HG03354 (cell line): ENCODE results near the gene ZMAT2.
A peak's percentile ranks its signal among the peaks of the same experiment; 100 is the strongest.
"Not testable (repeated sequence)": the region's sequence is repeated elsewhere in the genome, so short reads cannot be mapped to it uniquely, and the experiment has no call there.

Experiments used
- ATAC-seq: cut with Tn5 transposase; IDR thresholded peaks from one replicate; pipeline ENCODE4 v1.9.1; 2021; ENCODE audit warnings: mild to moderate bottlenecking; ENCODE audit not compliant: unreplicated experiment, poor library complexity, severe bottlenecking

Gene ZMAT2, protein sequence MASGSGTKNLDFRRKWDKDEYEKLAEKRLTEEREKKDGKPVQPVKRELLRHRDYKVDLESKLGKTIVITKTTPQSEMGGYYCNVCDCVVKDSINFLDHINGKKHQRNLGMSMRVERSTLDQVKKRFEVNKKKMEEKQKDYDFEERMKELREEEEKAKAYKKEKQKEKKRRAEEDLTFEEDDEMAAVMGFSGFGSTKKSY

DNA sequence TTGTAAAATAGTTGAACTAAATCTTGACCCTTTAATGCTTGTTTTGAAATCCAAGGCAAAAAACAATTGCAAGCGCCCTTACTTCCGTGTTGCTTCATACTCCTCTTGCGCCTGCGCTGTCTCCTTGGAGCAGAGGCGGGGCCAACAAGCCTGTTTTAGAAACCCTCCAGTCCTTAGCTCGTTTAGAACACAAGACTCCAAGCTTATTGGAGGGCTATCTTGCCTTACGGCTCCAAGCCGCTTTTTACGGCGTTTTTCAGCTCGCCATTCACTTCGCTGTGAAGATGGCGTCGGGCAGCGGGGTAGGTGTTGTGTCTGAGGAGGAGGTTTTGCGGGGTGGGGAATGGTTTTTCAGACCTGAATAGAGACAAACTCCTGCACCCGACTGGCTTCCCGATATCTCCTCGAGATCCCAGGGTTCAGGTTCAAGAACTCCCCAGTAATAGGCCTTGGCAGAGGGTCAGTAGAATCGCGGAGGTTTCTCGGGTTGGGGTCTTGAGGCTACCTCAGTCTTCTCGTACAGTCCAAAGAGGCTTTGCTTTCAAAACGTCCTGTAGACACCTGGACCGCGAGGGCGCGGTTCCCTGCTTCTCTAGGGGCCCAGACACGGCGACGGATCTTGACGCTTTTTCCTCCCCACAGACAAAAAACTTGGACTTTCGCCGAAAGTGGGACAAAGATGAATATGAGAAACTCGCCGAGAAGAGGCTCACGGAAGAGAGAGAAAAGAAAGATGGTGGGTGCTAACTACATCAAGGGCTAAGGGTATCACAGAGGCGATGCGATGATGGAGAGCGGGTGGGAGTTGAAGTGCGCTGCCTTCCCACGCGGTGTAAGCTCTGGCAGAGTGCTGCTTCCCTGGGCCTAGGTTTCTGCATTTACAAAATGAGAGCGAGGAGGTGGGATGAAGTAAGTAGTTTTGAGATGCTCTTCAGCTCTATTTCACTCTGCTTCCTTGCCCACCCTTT is at the start of gene ZMAT2:
ZMAT2 (plus strand) TSS at position 271 of the 968 bp plus-strand sequence; CDS start at position 285, 14 bp downstream.
- ATAC-seq: peak; percentile 98

DNA sequence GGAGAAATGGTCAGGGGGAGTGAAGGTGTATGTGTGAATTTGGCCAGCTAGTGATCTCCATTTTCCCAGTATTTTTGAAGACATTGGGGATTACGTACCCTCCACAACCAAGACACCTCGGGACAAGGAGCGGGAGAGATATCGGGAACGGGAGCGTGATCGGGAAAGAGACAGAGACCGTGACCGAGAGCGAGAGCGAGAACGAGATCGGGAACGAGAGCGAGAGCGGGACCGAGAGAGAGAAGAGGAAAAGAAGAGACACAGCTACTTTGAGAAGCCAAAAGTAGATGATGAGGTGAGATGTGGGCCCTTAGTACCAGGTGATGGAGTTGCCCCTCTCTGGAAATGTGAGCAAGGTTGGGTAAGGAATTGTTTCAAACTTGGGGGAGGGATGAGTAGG is 41.4 kb upstream of the ZMAT2 start:
- no peak for ATAC-seq

DNA sequence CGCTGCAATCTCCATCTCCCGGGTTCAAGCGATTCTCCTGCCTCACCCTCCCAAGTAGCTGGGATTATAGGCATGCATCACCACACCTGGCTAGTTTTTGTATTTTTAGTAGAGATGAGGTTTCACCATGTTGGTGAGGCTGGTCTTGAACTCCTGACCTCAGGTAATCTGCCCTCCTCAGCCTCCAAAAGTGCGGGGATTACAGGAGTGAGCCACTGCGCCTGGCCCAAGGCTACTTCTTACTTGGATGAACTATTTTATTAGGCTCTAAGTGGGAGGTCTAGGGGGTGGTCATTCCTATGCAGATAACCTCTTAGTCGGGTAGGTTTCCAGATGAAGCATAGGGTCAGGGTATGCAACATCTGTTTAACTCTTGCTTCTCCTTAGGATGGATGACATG is 39.9 kb upstream of the ZMAT2 start:
- ATAC-seq: not testable (repeated sequence)

DNA sequence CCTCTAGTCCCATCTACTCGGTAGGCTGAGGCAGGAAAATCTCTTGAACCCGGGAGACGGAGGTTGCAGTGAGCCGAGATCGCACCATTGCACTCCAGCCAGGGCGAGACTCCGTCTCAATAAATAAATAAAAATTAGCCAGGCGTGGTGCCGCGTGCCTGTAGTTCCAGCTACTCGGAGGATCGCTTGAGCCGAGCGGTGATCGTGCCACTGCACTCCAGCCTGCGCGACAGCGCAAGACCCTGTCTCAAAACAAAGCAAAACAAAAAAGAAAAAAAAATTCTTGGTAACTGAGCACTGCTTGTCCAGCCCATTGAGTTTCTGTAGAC is 36.3 kb upstream of the ZMAT2 start:
- no peak for ATAC-seq

DNA sequence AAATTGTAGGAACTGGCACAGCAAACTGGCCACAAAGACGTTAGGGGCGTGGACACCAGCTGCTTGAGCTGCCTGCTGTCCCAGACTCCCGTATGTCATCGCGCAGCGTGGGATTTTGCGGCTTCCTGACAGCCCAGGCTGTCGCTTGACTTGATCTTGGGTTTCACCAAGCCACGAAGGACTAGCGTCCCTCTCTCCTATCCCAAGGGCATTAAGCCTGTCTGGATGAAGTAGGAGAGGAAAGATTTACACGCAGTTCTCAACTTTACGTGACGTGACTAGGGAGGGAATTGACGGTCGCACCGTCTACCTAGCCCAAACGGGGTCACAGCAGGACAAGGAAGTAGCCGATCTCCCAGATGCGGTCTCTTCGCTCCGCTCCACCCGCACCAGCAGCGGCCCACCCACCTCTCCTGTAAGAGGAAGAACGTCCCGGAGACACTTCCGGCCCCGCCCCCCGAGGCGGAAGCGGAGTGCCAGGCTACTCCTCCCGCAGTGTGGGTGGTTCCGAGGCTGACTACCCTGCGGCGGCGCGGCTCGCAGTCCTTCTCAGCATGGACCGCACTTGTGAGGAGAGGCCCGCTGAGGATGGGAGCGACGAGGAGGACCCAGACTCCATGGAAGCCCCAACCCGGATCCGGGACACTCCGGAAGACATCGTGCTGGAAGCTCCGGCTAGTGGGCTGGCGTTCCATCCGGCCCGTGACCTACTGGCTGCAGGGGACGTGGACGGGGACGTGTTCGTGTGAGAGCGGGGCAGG is 35.7 kb upstream of the ZMAT2 start, which contains the start of gene WDR55:
WDR55 (plus strand) TSS at position 546 of the 761 bp plus-strand sequence; CDS start at position 555, 9 bp downstream.
- ATAC-seq: peak; percentile 98

DNA sequence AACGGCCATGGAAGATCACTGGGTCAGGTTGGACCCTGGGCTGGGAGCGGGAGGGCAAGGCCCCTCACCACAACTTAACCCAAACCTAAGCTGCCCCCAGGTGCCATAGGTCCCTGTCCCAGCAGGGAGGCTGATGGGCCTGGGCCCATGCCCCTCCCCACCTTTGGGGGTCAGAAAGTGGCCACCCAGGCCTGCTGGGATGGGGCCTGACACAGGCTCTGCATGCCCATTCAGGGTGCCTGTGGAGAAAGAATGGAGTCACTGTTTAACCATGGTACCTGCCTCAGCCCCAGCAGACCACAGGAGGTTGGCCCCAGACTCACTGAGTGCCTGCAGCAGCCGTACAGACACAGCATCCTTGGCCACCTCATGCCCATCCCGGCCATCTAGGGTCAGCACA is 29.2 kb upstream of the ZMAT2 start:
- ATAC-seq: not testable (repeated sequence)

DNA sequence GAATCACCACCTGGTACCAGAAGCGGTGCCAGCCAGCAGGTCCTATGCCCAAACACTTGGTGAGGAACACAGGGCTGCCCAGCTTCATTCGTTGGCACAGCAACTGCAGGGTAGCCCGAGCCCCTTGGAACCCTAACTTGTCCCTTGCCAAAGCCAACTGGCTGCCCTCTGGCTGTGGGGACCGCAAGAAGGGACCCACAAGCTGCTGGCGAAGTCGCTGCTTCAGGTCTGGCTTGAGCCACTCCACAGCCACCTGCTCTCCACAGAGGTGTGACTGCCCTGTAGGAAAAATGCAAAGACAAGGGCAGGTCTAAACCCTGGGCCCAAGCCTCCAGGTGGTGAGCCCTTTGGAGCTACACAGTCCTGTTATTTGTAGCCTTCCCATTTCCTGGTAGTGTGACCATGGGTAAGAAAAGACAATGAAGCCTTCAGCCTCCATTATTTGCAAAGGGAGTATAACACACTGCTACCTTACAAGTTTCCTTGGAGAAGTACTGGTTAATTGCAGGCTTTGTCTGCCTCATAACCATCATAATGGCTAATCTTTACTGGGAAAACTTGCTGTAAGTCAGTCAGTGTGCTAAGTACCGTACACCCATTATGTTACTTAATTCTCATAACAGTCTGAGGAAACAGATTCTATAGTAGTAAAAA is 28.6 kb upstream of the ZMAT2 start:
- ATAC-seq: no peak

DNA sequence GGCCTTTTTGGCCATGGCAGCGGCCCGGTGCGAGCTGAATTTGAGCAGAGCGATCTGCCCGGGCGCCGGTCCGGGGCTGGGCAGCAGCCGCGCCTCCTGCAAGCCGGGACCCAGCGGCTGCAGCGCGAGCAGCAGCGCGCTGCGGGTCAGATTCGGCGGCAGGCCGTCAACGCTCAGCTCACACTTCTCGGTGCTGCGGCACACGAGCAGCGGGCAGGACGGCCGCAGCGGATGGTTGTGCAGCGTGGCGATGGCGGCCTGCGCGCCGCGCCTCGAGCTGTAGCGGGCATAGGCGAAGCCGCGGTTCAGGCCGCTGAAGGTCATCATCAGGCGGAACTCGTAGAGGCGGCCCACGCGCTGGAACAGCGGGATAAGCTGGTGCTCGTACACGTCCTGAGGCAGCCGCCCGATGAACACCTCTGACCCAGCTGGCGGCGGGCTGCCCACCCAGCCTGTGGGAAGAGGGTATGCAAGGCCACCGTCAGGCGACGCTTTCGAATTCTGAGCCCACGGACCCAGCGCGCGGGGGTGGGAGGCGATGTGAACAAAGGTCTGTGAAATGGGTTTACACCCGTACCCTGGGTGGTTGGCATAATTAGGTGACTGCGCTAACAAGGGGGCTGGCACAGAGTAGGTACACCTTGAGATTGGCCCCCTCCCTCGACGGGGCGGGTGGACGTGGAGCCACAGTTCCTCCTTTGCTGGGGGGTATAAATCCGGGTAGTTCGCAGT is 27.6 kb upstream of the ZMAT2 start:
- ATAC-seq: no peak

DNA sequence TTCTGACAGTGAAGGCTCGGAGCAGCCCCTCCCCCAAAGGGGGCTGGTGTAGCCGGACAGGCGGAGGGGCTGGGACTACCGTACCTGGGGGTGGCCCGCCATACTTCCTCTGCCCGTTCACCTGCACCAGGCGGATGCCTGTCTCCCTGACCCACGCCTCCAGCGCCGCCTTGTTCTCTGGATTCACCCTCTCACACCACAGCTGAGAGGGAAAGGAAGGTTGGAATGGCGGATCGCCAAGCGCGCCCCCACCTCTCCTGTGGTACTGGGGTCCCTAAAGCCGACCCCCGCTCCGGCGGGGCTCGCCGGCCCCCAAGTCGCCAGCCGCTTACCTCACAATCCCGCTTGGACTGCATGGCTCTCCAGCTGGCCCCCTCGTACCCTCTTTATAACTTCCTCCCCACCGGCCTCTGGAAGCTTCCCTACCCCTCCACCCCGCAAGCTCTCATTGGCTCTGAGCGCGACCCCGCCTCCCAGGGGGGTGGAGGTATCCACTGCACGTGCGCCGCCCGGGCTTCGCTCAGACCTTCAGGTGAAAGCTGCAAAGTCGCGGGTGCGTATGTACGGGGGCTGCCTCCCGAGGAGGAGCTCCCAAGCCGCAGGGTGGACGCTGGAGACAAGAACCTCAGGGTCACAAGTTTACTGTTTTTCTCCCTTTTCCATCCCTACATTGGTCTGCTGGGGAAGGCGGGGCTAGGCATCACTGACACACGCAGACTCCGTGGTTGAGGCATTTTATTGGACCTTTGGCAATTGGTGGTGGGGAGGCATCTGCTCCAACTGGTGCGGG is 26.9 kb upstream of the ZMAT2 start, which contains the start of gene DND1:
DND1 (minus strand) TSS at position 390 of the 790 bp plus-strand sequence; CDS start at position 356, 34 bp downstream.
- no peak for ATAC-seq

DNA sequence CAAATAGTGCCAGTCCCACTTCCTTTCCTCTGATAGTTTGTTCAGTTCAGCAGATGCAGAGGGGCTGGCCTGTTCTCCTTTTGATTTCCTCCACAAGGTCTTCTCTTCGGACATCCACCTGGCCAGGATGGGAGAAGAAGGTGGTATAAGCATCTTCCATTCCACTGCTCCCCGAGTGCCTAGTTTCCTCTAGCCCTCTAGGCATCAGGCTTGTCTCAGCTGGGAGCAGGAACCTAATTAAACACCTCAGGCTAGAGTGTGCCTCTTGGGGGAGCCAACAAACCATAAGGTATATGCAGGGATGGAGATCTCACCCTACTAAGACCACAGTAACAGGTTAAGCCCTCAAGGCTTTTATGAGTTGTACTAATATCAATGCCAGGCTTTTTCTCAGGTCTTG is 26.0 kb upstream of the ZMAT2 start:
- no peak for ATAC-seq

DNA sequence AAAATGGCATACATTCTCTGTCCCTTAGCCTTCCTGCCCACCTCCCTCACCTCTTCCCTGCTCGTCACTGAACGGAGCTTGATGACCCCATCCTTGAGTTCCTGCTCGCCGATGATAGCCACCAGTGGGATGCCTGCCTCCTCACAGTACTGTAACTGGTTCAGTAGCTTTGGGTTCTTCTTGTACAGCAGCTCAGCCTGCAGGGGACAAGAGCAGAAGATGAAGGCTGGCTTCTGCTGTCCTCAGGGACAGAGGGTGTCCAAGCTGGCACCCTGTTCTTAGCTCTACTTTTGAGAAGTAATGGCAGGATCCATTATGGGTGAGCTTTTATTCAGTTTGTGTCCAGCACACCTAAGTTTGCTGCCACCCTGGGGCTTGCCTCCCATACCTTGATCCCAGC is 25.6 kb upstream of the ZMAT2 start:
- ATAC-seq: no peak

DNA sequence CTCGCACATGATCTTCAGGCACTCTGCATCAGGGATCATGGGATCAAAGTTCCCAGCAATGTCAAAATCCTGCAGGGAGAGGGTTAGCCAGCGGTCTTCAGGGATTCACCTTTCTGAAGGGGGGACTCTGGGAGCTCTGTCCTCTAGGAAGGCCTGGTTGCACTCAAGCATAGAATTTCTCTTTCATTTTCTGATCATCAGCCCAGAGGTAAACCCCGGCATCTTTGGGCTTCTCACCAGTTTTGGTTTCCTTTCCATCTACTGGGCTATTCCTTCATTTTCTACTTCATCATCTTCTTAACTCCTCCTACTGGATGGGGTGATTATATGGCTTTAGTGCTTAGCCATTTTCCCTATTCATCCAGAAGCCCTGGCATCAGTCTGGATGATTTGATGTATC is 22.3 kb upstream of the ZMAT2 start:
- peak; percentile 75 for ATAC-seq

DNA sequence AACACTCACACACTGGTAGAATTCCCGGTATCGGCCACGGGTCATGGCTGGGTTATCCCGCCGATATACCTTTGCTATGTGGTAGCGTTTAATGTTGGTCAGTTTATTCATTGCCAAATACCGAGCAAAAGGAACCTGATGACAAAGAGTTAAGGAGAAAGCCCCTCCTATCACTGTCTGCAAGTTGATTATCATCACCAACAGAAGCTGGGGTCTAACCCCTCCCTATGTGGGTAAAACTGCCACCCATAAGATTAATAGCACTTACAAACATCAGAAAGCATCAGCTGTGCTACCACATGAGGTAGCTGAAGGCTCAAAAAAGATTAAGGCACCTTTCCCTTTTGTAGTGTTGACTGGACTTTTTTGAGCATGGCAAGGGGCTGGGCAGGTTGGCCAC is 21.3 kb upstream of the ZMAT2 start:
- no peak for ATAC-seq

DNA sequence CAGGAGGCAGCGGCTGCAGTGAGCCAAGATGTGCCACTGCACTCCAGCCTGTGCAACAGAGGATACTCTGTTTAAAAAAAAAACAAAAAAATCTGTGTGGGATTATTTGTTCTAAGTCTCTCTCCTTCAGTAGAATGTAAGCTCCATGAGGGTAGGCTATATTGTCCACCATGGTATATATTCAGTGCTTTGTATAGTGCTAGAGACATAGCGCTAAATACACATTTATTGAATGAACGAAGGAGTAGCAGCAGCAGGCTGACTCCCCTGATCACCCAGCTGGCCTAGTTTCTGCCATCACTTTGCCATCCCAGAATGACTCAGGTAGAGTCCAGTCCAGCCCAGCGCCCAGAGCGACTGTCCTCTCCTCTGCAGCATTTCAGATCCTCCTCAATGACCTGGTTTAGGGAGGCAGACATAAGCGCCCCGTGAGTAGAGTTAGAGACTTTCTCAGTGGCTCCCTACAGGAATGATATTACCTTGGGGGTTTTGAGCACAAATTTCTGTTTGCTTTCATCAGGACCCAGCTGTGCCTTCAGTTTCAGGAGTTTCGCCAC is 9.8 kb upstream of the ZMAT2 start:
- ATAC-seq: peak; percentile 1

DNA sequence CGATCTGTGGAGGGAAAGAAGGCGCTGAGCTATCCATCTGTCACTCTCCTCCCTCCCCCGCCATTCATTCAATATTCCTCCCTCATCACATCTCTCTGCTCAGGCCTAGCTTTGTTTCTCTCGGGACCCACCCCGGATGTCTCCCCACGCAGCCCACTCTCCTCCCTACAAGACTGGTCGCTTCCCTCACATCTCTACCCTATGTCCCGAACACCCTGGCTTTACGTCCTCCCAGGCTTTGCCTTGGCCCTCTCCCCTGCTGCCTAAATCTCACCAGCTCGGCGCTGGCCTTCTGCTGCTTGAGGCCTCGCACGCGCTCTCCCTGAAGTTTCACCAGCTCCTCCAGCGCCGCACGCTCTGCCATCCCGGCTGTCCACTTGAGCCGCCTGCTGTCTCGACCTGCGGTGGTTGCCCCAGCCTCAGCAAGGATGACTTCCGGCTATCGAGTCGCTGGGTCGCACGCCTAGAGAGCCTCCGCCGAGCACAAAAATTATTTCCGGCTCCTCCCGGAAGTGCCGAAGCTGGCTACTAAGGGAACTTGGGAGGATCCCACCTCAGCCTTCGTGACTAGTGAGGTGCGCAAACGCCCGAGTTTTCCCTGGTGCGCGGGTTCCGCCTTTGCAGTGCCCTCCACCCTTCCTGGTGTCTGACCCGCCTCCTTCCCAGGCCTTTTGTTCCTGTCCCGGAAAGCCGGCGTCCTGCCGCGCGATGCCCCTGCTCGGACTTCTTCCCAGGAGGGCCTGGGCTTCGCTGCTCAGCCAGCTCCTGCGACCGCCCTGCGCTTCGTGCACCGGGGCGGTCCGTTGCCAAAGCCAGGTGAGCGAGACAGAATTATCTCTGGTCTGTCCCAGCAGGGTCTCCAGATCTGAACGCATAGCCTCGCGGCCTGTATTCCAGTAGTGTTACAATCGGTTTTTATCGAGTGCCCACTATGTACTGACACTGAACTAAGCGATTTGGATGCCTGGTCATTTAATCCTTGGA is 9.0 kb upstream of the ZMAT2 start, which contains the start of the genes HARS1 and HARS2:
HARS1 (minus strand) TSS at position 430 of the 984 bp plus-strand sequence; CDS start at position 364, 66 bp downstream.
HARS2 (plus strand) TSS at position 515 of the 984 bp plus-strand sequence; CDS start at position 709, 194 bp downstream.
- peak; percentile 98 for ATAC-seq

DNA sequence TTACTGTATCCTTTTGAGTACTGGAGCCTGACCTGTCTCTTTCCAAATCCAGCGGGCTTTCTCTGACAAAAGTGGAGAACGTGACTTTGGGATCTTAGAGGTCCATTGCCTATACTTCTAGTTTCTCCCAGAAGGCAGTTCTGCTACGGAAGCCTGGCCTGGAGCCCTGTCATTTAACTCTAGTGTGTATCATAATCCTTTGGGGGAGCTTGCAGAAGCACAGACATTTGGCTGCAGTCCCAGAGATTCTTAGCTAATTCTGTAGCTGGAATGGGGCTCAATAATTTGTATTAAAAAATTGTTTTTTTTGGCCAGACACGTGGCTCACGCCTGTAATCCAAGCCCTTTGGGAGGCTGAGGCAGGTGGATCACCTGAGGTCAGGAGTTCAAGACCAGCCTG is 6.0 kb upstream of the ZMAT2 start:
- ATAC-seq: no peak
